ENCODE results near the gene SVOPL. TPM values are rescaled to one million over a fixed set of nuclear protein-coding genes. Genes with fewer than 3 reads are reported as not detected.

The SVOPL gene
- total and polyA plus RNA-seq, 2 donors (not counting 3 experiments of a cell fraction or from before 2014, with no cell fraction given): not detected

DNA sequence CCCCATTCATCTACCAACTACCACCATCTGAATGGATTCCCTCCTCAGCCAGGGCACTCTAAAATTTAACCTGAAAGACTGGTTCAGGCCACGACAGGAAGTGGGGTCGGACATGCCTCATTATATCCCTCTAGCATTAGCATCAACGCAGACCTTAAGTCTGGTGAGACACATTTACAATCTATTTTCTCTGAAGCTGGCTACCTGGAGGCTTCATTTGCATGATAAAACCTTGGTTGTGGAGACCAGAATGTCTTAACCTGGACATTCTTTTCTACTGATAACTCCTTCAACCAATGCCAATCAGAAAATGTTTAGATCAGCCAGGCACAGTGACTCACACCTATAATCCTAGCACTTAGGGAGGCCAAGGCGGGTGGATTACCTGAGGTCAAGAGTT lies 42.3 kb downstream of the SVOPL start:
- no peaks in the 10 kb centered on the region for H3K9me3 ChIP-seq (replicated peaks; ENCODE audit: control insufficient read depth, insufficient read depth, low read length)
- DNase-seq (ENCODE audit: low read depth, low spot score) (no peak), FAIRE-seq (no peak)
- intact Hi-C loops (cut with micrococcal nuclease): no loop called here
- H3K27ac ChIP-seq (ENCODE audit: insufficient read depth, low read depth, low read length): no peak overlapping the region
- H3K9me1 ChIP-seq (replicated peaks; ENCODE audit: control insufficient read depth, extremely low read depth, insufficient read depth, low read length): no peaks in the 10 kb centered on the region
- TF ChIP-seq, protein P1, sequence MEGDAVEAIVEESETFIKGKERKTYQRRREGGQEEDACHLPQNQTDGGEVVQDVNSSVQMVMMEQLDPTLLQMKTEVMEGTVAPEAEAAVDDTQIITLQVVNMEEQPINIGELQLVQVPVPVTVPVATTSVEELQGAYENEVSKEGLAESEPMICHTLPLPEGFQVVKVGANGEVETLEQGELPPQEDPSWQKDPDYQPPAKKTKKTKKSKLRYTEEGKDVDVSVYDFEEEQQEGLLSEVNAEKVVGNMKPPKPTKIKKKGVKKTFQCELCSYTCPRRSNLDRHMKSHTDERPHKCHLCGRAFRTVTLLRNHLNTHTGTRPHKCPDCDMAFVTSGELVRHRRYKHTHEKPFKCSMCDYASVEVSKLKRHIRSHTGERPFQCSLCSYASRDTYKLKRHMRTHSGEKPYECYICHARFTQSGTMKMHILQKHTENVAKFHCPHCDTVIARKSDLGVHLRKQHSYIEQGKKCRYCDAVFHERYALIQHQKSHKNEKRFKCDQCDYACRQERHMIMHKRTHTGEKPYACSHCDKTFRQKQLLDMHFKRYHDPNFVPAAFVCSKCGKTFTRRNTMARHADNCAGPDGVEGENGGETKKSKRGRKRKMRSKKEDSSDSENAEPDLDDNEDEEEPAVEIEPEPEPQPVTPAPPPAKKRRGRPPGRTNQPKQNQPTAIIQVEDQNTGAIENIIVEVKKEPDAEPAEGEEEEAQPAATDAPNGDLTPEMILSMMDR (IDR thresholded peaks at IDR 0.05; ENCODE audit: extremely low read depth in 1 of 2, insufficient read depth in 1 of 2, low read depth in 1 of 2, low read length in 2 of 2): no peak
- TF ChIP-seq POLR2AphosphoS5 (IDR thresholded peaks at IDR 0.05; ENCODE audit: insufficient read depth, low read depth, low read length): no peak
- TF ChIP-seq MYC (IDR thresholded peaks at IDR 0.05; ENCODE audit: low read depth, low read length): no peak
- TF ChIP-seq GATA2 (IDR thresholded peaks at IDR 0.05; ENCODE audit: insufficient read depth, insufficient read length, low read depth, low read length): no peak
- TF ChIP-seq, protein P2, sequence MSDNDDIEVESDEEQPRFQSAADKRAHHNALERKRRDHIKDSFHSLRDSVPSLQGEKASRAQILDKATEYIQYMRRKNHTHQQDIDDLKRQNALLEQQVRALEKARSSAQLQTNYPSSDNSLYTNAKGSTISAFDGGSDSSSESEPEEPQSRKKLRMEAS (IDR thresholded peaks at IDR 0.05; ENCODE audit: insufficient read depth, insufficient read length): no peak
- TF ChIP-seq FOS (IDR thresholded peaks at IDR 0.05; ENCODE audit: borderline replicate concordance, insufficient read depth, low read length): no peak
- dilution Hi-C loops (cut with MboI; ENCODE audit: extremely low pct_ligation_motif_present, low sequenced_read_pairs): no loop called here
- H3K4me1 ChIP-seq (ENCODE audit: control insufficient read depth, extremely low read depth, insufficient read depth, low read length): no peaks in the 10 kb centered on the region
- H4K20me1 ChIP-seq (replicated peaks; ENCODE audit: control insufficient read depth, extremely low read depth, insufficient read depth, low read length): no peaks in the 10 kb centered on the region
- no TSS peak for BruUV-seq (replicated peaks)
- H3K79me2 ChIP-seq (ENCODE audit: control insufficient read depth, insufficient read depth, low read length): no peaks in the 10 kb centered on the region
- no peak overlapping the region for H3K4me2 ChIP-seq (ENCODE audit: insufficient read depth, low read length)
- ChIA-PET CTCF (no interaction called here), POLR2A (no interaction called here)
- no peak overlapping the region for H2AFZ ChIP-seq (ENCODE audit: low read depth, low read length)
- H3K4me3 ChIP-seq (replicated peaks in 1 of 3; ENCODE audit: insufficient read depth in 1 of 3, low read depth in 1 of 3, low read length in 3 of 3): no peak overlapping the region
- no peak overlapping the region for H3K9ac ChIP-seq (replicated peaks; ENCODE audit: extremely low read depth, insufficient read depth, low read length)
- H3K36me3 ChIP-seq (ENCODE audit: control insufficient read depth in 2 of 2, extremely low read depth in 1 of 2, insufficient read depth in 2 of 2, low read length in 2 of 2): no peaks in the 10 kb centered on the region
- H3K27me3 ChIP-seq (ENCODE audit: control insufficient read depth in 2 of 2, insufficient read depth in 2 of 2, low read length in 2 of 2): no peaks in the 10 kb centered on the region
